ENCODE data around the gene FAM184A.
"Not testable (repeated sequence)": the region's sequence is repeated elsewhere in the genome, so short reads cannot be mapped to it uniquely, and the experiment has no call there.

DNA sequence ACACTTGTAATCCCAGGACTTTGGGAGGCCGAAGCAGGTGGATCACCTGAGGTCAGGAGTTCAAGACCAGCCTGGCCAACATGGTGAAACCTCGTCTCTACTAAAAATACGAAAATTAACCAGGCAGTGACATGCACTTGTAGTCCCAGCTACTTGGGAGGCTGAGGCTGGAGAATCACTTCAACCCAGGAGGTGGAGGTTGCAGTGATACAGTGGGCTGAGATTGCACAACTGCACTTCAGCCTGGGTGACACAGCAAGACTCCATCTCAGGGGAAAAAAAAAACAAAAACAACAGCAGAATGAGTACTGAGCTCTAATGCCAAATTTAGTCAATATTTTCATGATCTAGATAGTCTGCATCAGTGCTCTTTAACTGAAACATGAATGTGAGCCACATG, 81.0 kb downstream of the FAM184A start:
- TF ChIP-seq, protein P1, sequence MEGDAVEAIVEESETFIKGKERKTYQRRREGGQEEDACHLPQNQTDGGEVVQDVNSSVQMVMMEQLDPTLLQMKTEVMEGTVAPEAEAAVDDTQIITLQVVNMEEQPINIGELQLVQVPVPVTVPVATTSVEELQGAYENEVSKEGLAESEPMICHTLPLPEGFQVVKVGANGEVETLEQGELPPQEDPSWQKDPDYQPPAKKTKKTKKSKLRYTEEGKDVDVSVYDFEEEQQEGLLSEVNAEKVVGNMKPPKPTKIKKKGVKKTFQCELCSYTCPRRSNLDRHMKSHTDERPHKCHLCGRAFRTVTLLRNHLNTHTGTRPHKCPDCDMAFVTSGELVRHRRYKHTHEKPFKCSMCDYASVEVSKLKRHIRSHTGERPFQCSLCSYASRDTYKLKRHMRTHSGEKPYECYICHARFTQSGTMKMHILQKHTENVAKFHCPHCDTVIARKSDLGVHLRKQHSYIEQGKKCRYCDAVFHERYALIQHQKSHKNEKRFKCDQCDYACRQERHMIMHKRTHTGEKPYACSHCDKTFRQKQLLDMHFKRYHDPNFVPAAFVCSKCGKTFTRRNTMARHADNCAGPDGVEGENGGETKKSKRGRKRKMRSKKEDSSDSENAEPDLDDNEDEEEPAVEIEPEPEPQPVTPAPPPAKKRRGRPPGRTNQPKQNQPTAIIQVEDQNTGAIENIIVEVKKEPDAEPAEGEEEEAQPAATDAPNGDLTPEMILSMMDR (IDR thresholded peaks at IDR 0.05), result not testable (repeated sequence)
- TF ChIP-seq POLR2A (IDR thresholded peaks at IDR 0.05); POLR2AphosphoS5 (IDR thresholded peaks at IDR 0.05; ENCODE audit: insufficient read depth in 1 of 2, low read depth in 1 of 2): not testable (repeated sequence)
